ENCODE results near the gene COL23A1. TPM values are rescaled to one million over a fixed set of nuclear protein-coding genes. Genes with fewer than 3 reads are reported as not detected.

Gene COL23A1
- total and polyA plus RNA-seq, 2 donors (not counting 1 experiment from before 2014, with no cell fraction given) = 0.20 TPM; not detected in 1

GRCh38 chr5:178476531-178476930 is 113.7 kb downstream of the COL23A1 start:
- H3K4me3 Mint-ChIP-seq = no peak overlapping the region
- Histone ChIP-seq H3K4me3 (ENCODE audit: control extremely low read depth in 1 of 5, extremely low read depth in 1 of 5, insufficient read depth in 1 of 5, low read depth in 2 of 5, low read length in 4 of 5) (no peak overlapping the region), H3K36me3 (replicated peaks in 1 of 2; ENCODE audit: control extremely low read depth in 1 of 2, control insufficient read depth in 1 of 2, extremely low read depth in 1 of 2, insufficient read depth in 2 of 2, low read length in 1 of 2) (no peaks in the 10 kb centered on the region), H3K79me2 (ENCODE audit: control insufficient read depth, insufficient read depth, low read length) (no peaks in the 10 kb centered on the region), H4K20me1 (ENCODE audit: control insufficient read depth, insufficient read depth, low read length, poor library complexity, severe bottlenecking) (no peaks in the 10 kb centered on the region), H3K9ac (ENCODE audit: low read length) (no peak overlapping the region), H3K4me2 (replicated peaks; ENCODE audit: low read depth, low read length, poor library complexity, severe bottlenecking) (no peak overlapping the region), H3K27me3 (replicated peaks in 1 of 4; ENCODE audit: control extremely low read depth in 1 of 4, control insufficient read depth in 3 of 4, insufficient read depth in 4 of 4, low read length in 3 of 4) (no peaks in the 10 kb centered on the region), H3K27ac (ENCODE audit: low read length in 2 of 2) (no peak overlapping the region), H3K4me1 (ENCODE audit: control insufficient read depth in 2 of 2, insufficient read depth in 2 of 2, low read length in 2 of 2) (no peaks in the 10 kb centered on the region), H2AFZ (ENCODE audit: insufficient read depth, low read depth, low read length, poor library complexity, severe bottlenecking) (no peak overlapping the region), H3K9me3 (ENCODE audit: control extremely low read depth in 1 of 3, control insufficient read depth in 2 of 3, insufficient read depth in 1 of 3, low read length in 2 of 3) (peaks cover 0 to 3% (median 0%) of the 10 kb centered on the region in 3 donors)
- H3K27me3 Mint-ChIP-seq = peaks cover 24% of the 10 kb centered on the region
- POLR2A ChIA-PET = no interaction called here
- no peaks in the 10 kb centered on the region for H3K4me1 Mint-ChIP-seq
- 96% methylated on average over 7 of the region's 8 CpGs for WGBS (ENCODE audit: insufficient coverage)
- TF ChIP-seq CTCF (IDR thresholded peaks at IDR 0.05) (no peak), EZH2 (IDR thresholded peaks at IDR 0.05; ENCODE audit: borderline replicate concordance, insufficient read depth, low read depth, low read length, poor library complexity, severe bottlenecking) (no peak)
- CTCF ChIA-PET = no interaction called here
- ATAC-seq (ENCODE audit: low read depth) (no peak), DNase-seq (no peak)
- H3K27ac Mint-ChIP-seq = no peak overlapping the region
- H3K9me3 Mint-ChIP-seq (ENCODE audit: insufficient read depth) = peaks cover 4% of the 10 kb centered on the region
- intact Hi-C loops (cut with micrococcal nuclease) = no loop called here

GRCh38 chr5:178475422-178475821 is 114.8 kb downstream of the COL23A1 start:
- no peaks in the 10 kb centered on the region for H4K20me1 ChIP-seq (ENCODE audit: control insufficient read depth, insufficient read depth, low read length, poor library complexity, severe bottlenecking)
- H3K4me2 ChIP-seq (replicated peaks; ENCODE audit: low read depth, low read length, poor library complexity, severe bottlenecking) = no peak overlapping the region
- peaks cover 24% of the 10 kb centered on the region for H3K27me3 Mint-ChIP-seq
- TF ChIP-seq EZH2 (IDR thresholded peaks at IDR 0.05; ENCODE audit: borderline replicate concordance, insufficient read depth, low read depth, low read length, poor library complexity, severe bottlenecking) (no peak), CTCF (IDR thresholded peaks at IDR 0.05) (no peak)
- H3K9me3 Mint-ChIP-seq (ENCODE audit: insufficient read depth) = peaks cover 4% of the 10 kb centered on the region
- no peak overlapping the region for H3K9ac ChIP-seq (ENCODE audit: low read length)
- no peak overlapping the region for H3K4me3 ChIP-seq (ENCODE audit: control extremely low read depth in 1 of 5, extremely low read depth in 1 of 5, insufficient read depth in 1 of 5, low read depth in 2 of 5, low read length in 4 of 5)
- no peaks in the 10 kb centered on the region for H3K79me2 ChIP-seq (ENCODE audit: control insufficient read depth, insufficient read depth, low read length)
- peaks cover 0 to 3% (median 0%) of the 10 kb centered on the region in 3 donors for H3K9me3 ChIP-seq (ENCODE audit: control extremely low read depth in 1 of 3, control insufficient read depth in 2 of 3, insufficient read depth in 1 of 3, low read length in 2 of 3)
- H3K4me1 Mint-ChIP-seq = no peaks in the 10 kb centered on the region
- no peak overlapping the region for H3K27ac ChIP-seq (ENCODE audit: low read length in 2 of 2)
- DNase-seq (no peak), ATAC-seq (ENCODE audit: low read depth) (no peak)
- ChIA-PET POLR2A (no interaction called here), CTCF (no interaction called here)
- H3K27me3 ChIP-seq (replicated peaks in 1 of 4; ENCODE audit: control extremely low read depth in 1 of 4, control insufficient read depth in 3 of 4, insufficient read depth in 4 of 4, low read length in 3 of 4) = peaks cover 0 to 2% (median 0%) of the 10 kb centered on the region in 4 experiments
- H3K36me3 ChIP-seq (replicated peaks in 1 of 2; ENCODE audit: control extremely low read depth in 1 of 2, control insufficient read depth in 1 of 2, extremely low read depth in 1 of 2, insufficient read depth in 2 of 2, low read length in 1 of 2) = no peaks in the 10 kb centered on the region
- H2AFZ ChIP-seq (ENCODE audit: insufficient read depth, low read depth, low read length, poor library complexity, severe bottlenecking) = no peak overlapping the region
- H3K27ac Mint-ChIP-seq = no peak overlapping the region
- intact Hi-C loops (cut with micrococcal nuclease) = no loop called here
- no peak overlapping the region for H3K4me3 Mint-ChIP-seq
- no peaks in the 10 kb centered on the region for H3K4me1 ChIP-seq (ENCODE audit: control insufficient read depth in 2 of 2, insufficient read depth in 2 of 2, low read length in 2 of 2)
- WGBS (ENCODE audit: insufficient coverage) = 89% methylated on average over 2 of the region's 5 CpGs

All from B cell (primary cell).